Measurements from ENCODE around the gene BIN2. TPM values are rescaled to one million over a fixed set of nuclear protein-coding genes. Genes with fewer than 3 reads are reported as not detected.

BIN2 gene
- total RNA-seq, 4 donors from 2014 or later, result 0.68 to 1.9 (median 1.3) TPM

- H3K4me3 ChIP-seq, result no peak overlapping the region
- H3K27ac ChIP-seq, result no peak overlapping the region
- H3K36me3 ChIP-seq, result no peaks in the 10 kb centered on the region
- no peaks in the 10 kb centered on the region for H3K4me1 ChIP-seq
- no peaks in the 10 kb centered on the region for H3K27me3 ChIP-seq
- DNase-seq (ENCODE audit: low spot score in 2 of 2), result no peak
- whole genome bisulfite sequencing, result 90% methylated on average over 2 of the region's 2 CpGs
- TF ChIP-seq CTCF (IDR thresholded peaks at IDR 0.05), result no peak
- TF ChIP-seq POLR2AphosphoS5 (IDR thresholded peaks at IDR 0.05), result no peak
- TF ChIP-seq POLR2A (IDR thresholded peaks at IDR 0.05), result no peak
- no peak for TF ChIP-seq EP300 (IDR thresholded peaks at IDR 0.05)
- no peaks in the 10 kb centered on the region for H3K9me3 ChIP-seq
Observed at GRCh38 chr12:51335931-51336330, 12.0 kb upstream of the BIN2 start.

- 71% methylated on average over 4 of the region's 4 CpGs for WGBS
- TF ChIP-seq EP300 (IDR thresholded peaks at IDR 0.05), result no peak
- TF ChIP-seq POLR2A (IDR thresholded peaks at IDR 0.05), result no peak
- TF ChIP-seq CTCF (IDR thresholded peaks at IDR 0.05), result no peak
- TF ChIP-seq POLR2AphosphoS5 (IDR thresholded peaks at IDR 0.05), result no peak
Observed at GRCh38 chr12:51334764-51335163, 10.8 kb upstream of the BIN2 start.

GRCh38 chr12:51333536-51333935 is 9.6 kb upstream of the BIN2 start:
- 71% methylated on average over 6 of the region's 6 CpGs for WGBS
- TF ChIP-seq CTCF (IDR thresholded peaks at IDR 0.05) (no peak), POLR2AphosphoS5 (IDR thresholded peaks at IDR 0.05) (no peak), EP300 (IDR thresholded peaks at IDR 0.05) (no peak), POLR2A (IDR thresholded peaks at IDR 0.05) (no peak)
- no peak overlapping the region for H3K4me3 ChIP-seq
- H3K36me3 ChIP-seq, result no peaks in the 10 kb centered on the region
- DNase-seq (ENCODE audit: low spot score in 2 of 2), result no peak
- H3K9me3 ChIP-seq, result no peaks in the 10 kb centered on the region
- no peaks in the 10 kb centered on the region for H3K27me3 ChIP-seq
- H3K4me1 ChIP-seq, result no peaks in the 10 kb centered on the region
- no peak overlapping the region for H3K27ac ChIP-seq

More at GRCh38 chr12:51334764-51335163, 10.8 kb upstream of the BIN2 start:
- Histone ChIP-seq H3K27me3 (no peaks in the 10 kb centered on the region), H3K9me3 (no peaks in the 10 kb centered on the region), H3K4me1 (no peaks in the 10 kb centered on the region), H3K27ac (no peak overlapping the region), H3K36me3 (no peaks in the 10 kb centered on the region), H3K4me3 (no peak overlapping the region)
- no peak for DNase-seq (ENCODE audit: low spot score in 2 of 2)

- Histone ChIP-seq H3K36me3 (no peaks in the 10 kb centered on the region), H3K27ac (no peak overlapping the region), H3K9me3 (no peaks in the 10 kb centered on the region), H3K4me3 (no peak overlapping the region), H3K27me3 (no peaks in the 10 kb centered on the region), H3K4me1 (peaks cover 11% of the 10 kb centered on the region)
- no peak for DNase-seq (ENCODE audit: low spot score in 2 of 2)
- TF ChIP-seq POLR2AphosphoS5 (IDR thresholded peaks at IDR 0.05) (no peak), EP300 (IDR thresholded peaks at IDR 0.05) (no peak), CTCF (IDR thresholded peaks at IDR 0.05) (no peak), POLR2A (IDR thresholded peaks at IDR 0.05) (no peak)
Observed at GRCh38 chr12:51330186-51330585, 6.2 kb upstream of the BIN2 start.

- WGBS, result 77% methylated on average over 5 of the region's 5 CpGs
- H3K27ac ChIP-seq, result no peak overlapping the region
- H3K4me3 ChIP-seq, result no peak overlapping the region
- peaks cover 13% of the 10 kb centered on the region for H3K4me1 ChIP-seq
- TF ChIP-seq POLR2AphosphoS5 (IDR thresholded peaks at IDR 0.05) (no peak), EP300 (IDR thresholded peaks at IDR 0.05) (no peak)
- no peaks in the 10 kb centered on the region for H3K36me3 ChIP-seq
- no peak for DNase-seq (ENCODE audit: low spot score in 2 of 2)
- no peaks in the 10 kb centered on the region for H3K27me3 ChIP-seq
- H3K9me3 ChIP-seq, result no peaks in the 10 kb centered on the region
Observed at GRCh38 chr12:51329742-51330141, 5.8 kb upstream of the BIN2 start.

GRCh38 chr12:51328587-51328986 is 4.6 kb upstream of the BIN2 start:
- no peak for TF ChIP-seq CTCF (IDR thresholded peaks at IDR 0.05)
- 87% methylated on average over 4 of the region's 4 CpGs for WGBS

More at GRCh38 chr12:51328587-51328986, 4.6 kb upstream of the BIN2 start:
- no peak for DNase-seq (ENCODE audit: low spot score in 2 of 2)
- Histone ChIP-seq H3K4me3 (no peak overlapping the region), H3K27me3 (no peaks in the 10 kb centered on the region), H3K4me1 (peaks cover 24% of the 10 kb centered on the region), H3K27ac (no peak overlapping the region), H3K9me3 (no peaks in the 10 kb centered on the region), H3K36me3 (no peaks in the 10 kb centered on the region)
